ENCODE results near the gene LIG1.
A peak's percentile ranks its signal among the peaks of the same experiment; 100 is the strongest.
"Not testable (repeated sequence)": the region's sequence is repeated elsewhere in the genome, so short reads cannot be mapped to it uniquely, and the experiment has no call there.

Gene LIG1

DNA sequence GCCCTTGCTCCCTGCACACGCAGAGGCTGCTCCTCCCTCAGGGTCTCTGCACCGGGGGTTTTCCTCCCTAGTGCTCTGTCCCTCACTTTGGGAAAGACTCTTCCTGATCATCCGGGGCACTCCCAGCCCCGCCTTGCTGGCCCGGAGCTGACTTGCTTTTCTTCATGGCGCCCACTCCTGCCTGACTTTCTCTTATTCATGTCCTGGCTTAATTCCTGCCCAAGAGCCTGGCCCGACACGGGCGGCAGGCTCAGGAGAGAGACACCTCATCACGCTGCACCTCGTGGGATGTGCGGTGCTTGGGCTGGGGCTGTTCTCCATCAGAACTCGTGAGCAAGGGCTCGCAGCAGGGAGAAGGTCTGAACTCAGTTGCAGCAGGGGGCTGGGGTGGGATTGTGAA, 47.7 kb downstream of the LIG1 start:
- no peak for DNase-seq (ENCODE audit: low read depth in 2 of 2, low spot score in 1 of 2)

GRCh38 chr19:48121909-48122371, 48.2 kb downstream of the LIG1 start:
- DNase-seq (ENCODE audit: low read depth in 2 of 2, low spot score in 1 of 2): no peak

DNA sequence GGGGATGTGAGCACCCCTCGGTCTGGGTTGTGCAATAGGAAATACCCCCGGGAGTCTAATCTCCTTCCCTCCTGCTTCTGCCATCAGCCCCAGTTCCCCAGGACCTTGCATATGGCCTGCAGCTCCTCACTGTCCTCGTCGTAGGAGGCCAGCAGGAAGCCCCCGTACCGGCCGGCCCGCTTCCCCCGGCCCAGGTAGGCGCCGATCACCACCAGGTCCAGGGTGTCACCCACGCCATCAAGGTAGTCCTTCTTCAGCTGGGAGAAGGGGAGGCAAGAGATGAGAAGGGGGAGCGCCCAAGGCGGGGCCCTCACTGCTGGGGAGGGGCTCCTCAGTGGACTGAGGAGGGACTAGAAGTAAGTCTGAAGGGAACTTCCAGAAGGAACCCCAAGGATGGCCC, 49.1 kb downstream of the LIG1 start:
- DNase-seq (ENCODE audit: low read depth in 2 of 2, low spot score in 1 of 2): no peak

- no peak for DNase-seq (ENCODE audit: low read depth in 2 of 2, low spot score in 1 of 2)
Observed at GRCh38 chr19:48120505-48120904, 49.6 kb downstream of the LIG1 start.

DNA sequence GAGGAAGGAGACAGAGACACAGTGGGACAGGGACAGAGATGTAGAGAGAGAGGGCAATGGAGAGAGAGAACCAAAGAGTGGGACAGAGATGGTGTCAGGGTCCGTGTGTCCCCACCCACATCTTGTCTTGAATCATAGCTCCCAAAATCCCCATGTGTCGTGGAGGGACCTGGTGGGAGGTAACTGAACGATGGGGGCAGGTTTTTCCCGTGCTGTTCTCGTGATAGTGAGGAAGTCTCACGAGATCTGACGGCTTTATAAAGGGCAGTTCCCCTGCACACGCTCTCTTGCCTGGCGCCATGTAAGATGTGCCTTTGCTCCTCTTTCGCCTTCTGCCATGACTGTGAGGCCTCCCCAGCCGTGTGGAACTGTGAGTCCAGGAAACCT, 52.0 kb downstream of the LIG1 start:
- DNase-seq (ENCODE audit: low read depth in 2 of 2, low spot score in 1 of 2): no peak

- DNase-seq (ENCODE audit: low read depth in 2 of 2, low spot score in 1 of 2): no peak
Observed at GRCh38 chr19:48117515-48118130, 52.5 kb downstream of the LIG1 start.

DNA sequence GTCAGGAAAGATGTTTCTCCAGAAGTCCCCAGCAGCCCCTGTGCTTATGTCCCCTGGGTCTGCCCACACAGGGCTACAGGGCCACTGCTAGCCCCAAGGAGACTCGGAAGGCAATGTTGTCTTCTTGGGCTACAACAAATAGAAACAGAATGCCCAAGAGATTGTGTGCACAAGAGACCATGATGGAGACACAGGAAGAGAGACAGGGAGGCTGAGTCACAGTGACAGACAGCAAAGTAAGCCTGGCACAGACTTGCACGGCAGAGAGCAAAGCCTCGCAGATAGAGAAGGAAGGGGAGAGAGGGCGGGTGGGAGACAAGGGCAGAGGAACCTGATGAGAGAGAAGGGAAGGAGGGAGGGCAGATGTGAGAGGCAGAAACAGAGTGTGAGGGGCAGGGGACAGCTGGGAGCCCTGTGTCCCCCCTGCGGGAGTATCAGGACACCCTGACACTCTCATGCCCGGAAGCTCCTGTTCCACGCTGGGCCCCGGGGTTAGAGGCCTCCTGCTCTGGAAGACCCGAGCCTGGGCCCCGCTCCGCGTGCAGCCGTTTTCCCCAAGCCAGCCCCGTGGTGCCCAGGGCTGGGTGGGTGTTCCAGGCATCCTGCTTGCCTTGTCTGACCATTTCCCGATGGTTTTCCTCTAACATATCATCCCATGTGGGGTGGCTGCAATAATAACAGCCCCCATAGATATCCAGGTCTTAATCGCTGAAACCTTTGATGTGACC, 56.8 kb downstream of the LIG1 start:
- no peak for DNase-seq (ENCODE audit: low read depth in 2 of 2, low spot score in 1 of 2)

DNA sequence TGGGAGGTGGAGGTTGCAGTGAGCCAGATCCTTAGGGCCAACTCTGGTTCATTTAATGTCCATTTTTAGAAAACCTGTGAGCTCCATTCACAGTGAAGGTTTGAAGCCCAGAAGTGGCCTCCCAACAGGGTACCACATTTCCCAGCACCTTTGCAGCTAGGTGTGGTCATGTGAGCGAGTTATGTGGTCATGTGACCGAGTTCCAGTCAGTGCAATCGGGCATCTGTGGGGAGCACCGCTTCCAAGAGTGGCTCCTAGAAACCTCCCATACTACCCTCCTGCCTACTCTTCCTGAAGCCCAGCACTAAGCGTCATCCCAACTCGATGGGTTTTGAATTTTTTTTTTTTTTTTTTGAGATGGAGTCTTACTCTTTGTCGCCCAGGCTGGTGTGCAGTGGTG, 58.9 kb downstream of the LIG1 start:
- no peak for DNase-seq (ENCODE audit: low read depth in 2 of 2, low spot score in 1 of 2)

GRCh38 chr19:48110350-48110966, 59.7 kb downstream of the LIG1 start, which contains the start of gene PLA2G4C:
Gene PLA2G4C, minus strand, starts transcription at chr19:48110817. Its CDS starts 4,288 bp downstream, at chr19:48106529.
- peak; percentile 53 to 64 for DNase-seq (ENCODE audit: low read depth in 2 of 2, low spot score in 1 of 2)

GRCh38 chr19:48108997-48109782, 61.0 kb downstream of the LIG1 start:
- no peak for DNase-seq (ENCODE audit: low read depth in 2 of 2, low spot score in 1 of 2)

GRCh38 chr19:48103922-48104321, 66.2 kb downstream of the LIG1 start:
- DNase-seq (ENCODE audit: low read depth in 2 of 2, low spot score in 1 of 2): no peak

- DNase-seq (ENCODE audit: low read depth in 2 of 2, low spot score in 1 of 2): no peak
Observed at GRCh38 chr19:48102870-48103751, 67.0 kb downstream of the LIG1 start.

DNA sequence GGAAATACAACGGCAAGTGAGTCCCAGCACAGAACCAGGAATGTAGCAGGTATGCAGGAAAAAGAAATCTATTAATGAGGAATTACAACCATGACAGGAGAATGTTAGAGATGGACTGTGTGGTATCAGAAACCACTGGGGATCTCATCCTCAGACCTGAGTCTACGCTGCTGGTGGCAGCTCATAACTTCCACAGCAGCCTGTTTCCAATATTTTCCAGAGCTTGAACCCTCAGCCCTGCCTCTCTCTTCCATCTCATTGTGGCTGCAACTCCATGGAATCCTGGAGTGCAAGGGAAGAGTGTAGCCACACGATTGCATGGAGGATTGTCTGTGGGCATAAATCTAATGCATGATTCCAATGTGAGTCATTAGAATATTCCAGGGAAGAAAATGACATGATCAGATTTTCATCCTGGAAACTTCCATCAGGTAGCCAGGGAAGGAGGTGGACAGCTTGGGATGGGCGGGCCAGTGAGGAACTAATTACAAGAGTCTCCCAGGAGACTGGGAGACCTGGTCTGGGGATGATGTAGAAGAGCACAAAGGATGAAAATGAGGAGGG, 74.5 kb downstream of the LIG1 start:
- DNase-seq (ENCODE audit: low read depth in 2 of 2, low spot score in 1 of 2): no peak

- no peak for DNase-seq (ENCODE audit: low read depth in 2 of 2, low spot score in 1 of 2)
Observed at GRCh38 chr19:48094855-48095203, 75.3 kb downstream of the LIG1 start.

DNA sequence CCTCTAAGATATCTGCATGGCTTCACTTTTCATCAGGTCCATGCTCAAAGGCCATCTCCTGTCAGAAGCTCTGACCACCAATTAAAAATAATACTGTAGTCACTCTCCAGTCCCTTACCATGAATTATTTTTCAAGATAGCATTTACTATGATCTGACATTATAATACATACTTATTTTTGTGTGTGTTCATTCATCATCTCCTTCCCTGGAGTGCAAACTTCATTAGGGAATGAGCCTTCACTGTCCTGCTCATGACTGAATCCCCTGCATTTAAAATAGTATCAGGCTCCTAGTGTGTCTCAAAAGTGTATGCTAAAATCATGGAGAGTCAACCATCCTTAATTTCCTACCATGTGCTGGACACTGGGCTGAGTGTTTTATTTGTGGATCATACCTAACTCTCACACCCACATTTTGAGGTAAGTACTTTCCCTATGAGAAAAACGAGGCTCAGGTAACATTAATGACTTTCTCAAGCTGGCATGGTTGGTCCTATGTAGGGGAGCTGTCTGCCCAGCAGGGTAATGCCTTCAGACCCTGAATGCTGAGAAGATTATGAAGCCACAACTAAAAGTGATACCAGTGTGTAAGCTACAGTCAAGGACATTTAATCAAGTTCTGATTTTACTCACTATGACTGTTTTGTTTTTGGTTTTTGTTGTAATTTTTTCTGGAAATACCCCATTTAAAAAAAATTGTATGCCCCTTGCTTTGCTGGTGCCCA, 75.9 kb downstream of the LIG1 start:
- DNase-seq (ENCODE audit: low read depth in 2 of 2, low spot score in 1 of 2): no peak

- not testable (repeated sequence) for DNase-seq (ENCODE audit: low read depth in 2 of 2, low spot score in 1 of 2)
Observed at GRCh38 chr19:48091111-48091718, 78.9 kb downstream of the LIG1 start.

DNA sequence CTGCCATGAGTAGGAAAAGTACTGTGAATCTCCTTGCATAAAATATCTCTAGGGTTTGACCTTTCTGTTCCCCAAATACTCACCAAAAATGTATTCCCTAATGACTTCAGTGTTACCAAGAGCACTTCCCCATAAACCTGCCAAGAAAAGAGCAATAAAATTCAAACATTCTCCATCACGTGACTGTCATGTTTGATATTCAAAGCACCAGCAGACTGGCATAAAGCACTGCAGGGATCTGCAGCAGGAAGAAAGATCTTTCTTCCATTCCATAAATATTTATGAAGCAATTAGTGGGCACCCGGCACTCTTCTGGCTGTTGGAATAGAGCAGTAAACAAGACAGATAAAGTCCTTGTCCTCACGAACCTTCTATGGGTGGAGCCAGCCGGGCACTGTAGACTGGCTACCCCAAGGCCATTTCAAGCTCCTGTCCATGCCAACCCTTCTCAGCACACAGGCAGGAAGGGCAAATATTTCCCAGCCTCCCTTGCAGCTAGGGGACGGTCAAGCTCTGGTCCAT, 79.8 kb downstream of the LIG1 start:
- DNase-seq (ENCODE audit: low read depth in 2 of 2, low spot score in 1 of 2): no peak

DNA sequence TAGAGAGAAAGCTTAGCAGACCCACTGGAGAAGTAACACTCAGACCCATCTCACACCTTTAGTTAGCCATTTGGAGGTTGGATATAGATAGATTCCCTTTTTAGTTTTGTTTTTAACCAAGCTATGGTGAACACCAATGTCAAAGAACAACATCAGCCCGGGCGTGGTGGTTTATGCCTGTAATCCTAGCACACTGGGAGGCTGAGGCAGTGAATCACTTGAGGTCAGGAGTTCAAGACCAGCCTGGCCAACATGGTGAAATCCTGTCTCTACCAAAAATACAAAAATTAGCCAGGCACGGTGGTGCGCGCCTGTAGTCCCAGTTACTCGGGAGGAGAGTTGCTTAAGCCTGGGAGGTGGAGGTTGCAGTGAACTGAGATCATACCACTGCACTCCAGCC, 81.2 kb downstream of the LIG1 start:
- not testable (repeated sequence) for DNase-seq (ENCODE audit: low read depth in 2 of 2, low spot score in 1 of 2)

Data from stimulated activated CD8-positive, alpha-beta memory T cell treated with anti-CD3 and anti-CD28 coated beads, Interleukin-4, amount 100 ng/mL, for 4 hours (primary cell).